Gastrocnemius medialis (tissue), 4 donors: ENCODE measurements around the gene SGCD. TPM values are rescaled to one million over a fixed set of nuclear protein-coding genes. Genes with fewer than 3 reads are reported as not detected.
A peak's percentile ranks its signal among the peaks of the same experiment; 100 is the strongest.

Experiments used
- ATAC-seq, 2 donors: fragments of 150-250 bp; one replicate each; pipeline ENCODE4 v1.9.1; 2016
- DNase-seq, 2 donors: peaks; one replicate each; pipeline ENCODE4 v3.0.0-alpha.2; 2019
- H3K27ac ChIP-seq, 4 donors: fragments of 200-600 bp; sonication (generic); 1 replicate in 1 of 4; 2 replicates in 3 of 4; pipeline ENCODE4 v1.5.1; 2016 to 2018; ENCODE audit warnings: mild to moderate bottlenecking in 2 of 4, moderate library complexity in 1 of 4
- H3K27me3 ChIP-seq, 3 donors: fragments of 200-600 bp; sonication (generic) in 2 of 3; 1 replicate in 1 of 3; 2 replicates in 2 of 3; pipeline versions ENCODE4 v1.5.1 to v1.6.0; 2016 to 2019; ENCODE audit warnings: mild to moderate bottlenecking in 1 of 3, moderate library complexity in 1 of 3
- H3K36me3 ChIP-seq, 2 donors: fragments of 200-600 bp; sonication (generic) in 1 of 2; one replicate each; pipeline ENCODE4 v1.5.1; 2017 to 2018
- H3K4me1 ChIP-seq, 2 donors: fragments of 200-600 bp; sonication (generic) in 1 of 2; one replicate each; pipeline ENCODE4 v1.5.1; 2016 to 2017; ENCODE audit warnings: mild to moderate bottlenecking in 2 of 2
- H3K4me3 ChIP-seq, 4 donors: fragments of 200-600 bp; sonication (generic) in 3 of 4; 1 replicate in 1 of 4; 2 replicates in 3 of 4; pipeline ENCODE4 v1.5.1; 2016 to 2019; ENCODE audit warnings: mild to moderate bottlenecking in 2 of 4
- H3K9me3 ChIP-seq, 3 donors: fragments of 200-600 bp; sonication (generic) in 2 of 3; 1 replicate in 1 of 3; 2 replicates in 2 of 3; pipeline ENCODE4 v1.5.1; 2016 to 2019
- POLR2A ChIP-seq, 2 donors: fragments of 450-650 bp; IDR thresholded peaks; one replicate each; pipeline ENCODE4 v1.6.1; 2017; ENCODE audit warnings: antibody characterized with exemption in 2 of 2, mild to moderate bottlenecking in 2 of 2, moderate library complexity in 2 of 2
- in situ Hi-C, 4 donors: fragments of 200-750 bp; cut with MboI; loops; one replicate each; pipeline versions ENCODE4 v1.15.0 to v1.8.0; 2017; ENCODE audit warnings: low sequenced_read_pairs in 4 of 4
- intact Hi-C: fragments of 100-400 bp; cut with DNase I; formaldehyde crosslinking; loops from one replicate; pipeline ENCODE4 v1.15.1; 2023; ENCODE audit warnings: low total_unique reads
- total RNA-seq, 4 donors: library from RNA; depleted of rRNA; stranded (reverse); fragments of >200 nt; gene quantifications; one replicate each; pipeline versions ENCODE4 v1.1.0 to v1.2.3, GENCODE V29; 2016
- TF ChIP-seq, protein P1 (sequence below), 5 experiments: fragments of 450-650 bp in 3 of 5; fragments of 200-600 bp in 2 of 5; sonication (generic) in 2 of 5; IDR thresholded peaks in 4 of 5; conservative IDR thresholded peaks in 1 of 5; 1 replicate in 4 of 5; 2 replicates in 1 of 5; pipeline ENCODE4 v1.5.1; 2016 to 2019; ENCODE audit warnings: antibody characterized with exemption in 5 of 5, mild to moderate bottlenecking in 3 of 5, moderate library complexity in 3 of 5

The SGCD gene
- total RNA-seq, 4 donors from 2014 or later: 8.2 to 53.5 (median 35.8) TPM

DNA sequence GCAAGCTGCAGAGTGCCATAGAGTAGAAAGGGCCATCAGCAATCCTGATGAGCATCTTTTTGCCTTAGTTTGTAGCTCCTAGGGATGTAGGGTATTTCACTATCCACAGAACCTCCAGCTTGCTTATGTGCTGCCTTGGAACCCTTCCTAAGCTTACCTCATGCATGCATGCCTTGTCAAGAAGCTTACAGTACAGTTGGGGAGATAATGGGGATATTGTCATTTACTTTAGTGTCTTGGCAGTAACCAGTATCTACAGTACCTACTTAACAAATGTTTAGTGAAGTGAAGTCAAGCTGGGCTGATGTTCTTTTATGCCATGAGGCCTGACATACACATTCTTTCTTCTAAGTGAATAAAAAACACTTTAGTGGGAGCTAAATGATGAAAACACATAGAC, 358.5 kb downstream of the SGCD start:
- intact Hi-C loops (no loop called here), in situ Hi-C loops (no loop called here)
- no peak for ATAC-seq
- TF ChIP-seq, protein P1, sequence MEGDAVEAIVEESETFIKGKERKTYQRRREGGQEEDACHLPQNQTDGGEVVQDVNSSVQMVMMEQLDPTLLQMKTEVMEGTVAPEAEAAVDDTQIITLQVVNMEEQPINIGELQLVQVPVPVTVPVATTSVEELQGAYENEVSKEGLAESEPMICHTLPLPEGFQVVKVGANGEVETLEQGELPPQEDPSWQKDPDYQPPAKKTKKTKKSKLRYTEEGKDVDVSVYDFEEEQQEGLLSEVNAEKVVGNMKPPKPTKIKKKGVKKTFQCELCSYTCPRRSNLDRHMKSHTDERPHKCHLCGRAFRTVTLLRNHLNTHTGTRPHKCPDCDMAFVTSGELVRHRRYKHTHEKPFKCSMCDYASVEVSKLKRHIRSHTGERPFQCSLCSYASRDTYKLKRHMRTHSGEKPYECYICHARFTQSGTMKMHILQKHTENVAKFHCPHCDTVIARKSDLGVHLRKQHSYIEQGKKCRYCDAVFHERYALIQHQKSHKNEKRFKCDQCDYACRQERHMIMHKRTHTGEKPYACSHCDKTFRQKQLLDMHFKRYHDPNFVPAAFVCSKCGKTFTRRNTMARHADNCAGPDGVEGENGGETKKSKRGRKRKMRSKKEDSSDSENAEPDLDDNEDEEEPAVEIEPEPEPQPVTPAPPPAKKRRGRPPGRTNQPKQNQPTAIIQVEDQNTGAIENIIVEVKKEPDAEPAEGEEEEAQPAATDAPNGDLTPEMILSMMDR (IDR thresholded peaks at IDR 0.05 in 4 of 5, conservative IDR thresholded peaks at IDR 0.05 in 1 of 5): no peak
- no peak for TF ChIP-seq POLR2A (IDR thresholded peaks at IDR 0.05)
- H3K4me1 ChIP-seq: peaks cover 24 to 30% of the 10 kb centered on the region in 2 donors
- H3K27me3 ChIP-seq: no peaks in the 10 kb centered on the region
- no peaks in the 10 kb centered on the region for H3K36me3 ChIP-seq
- no peaks in the 10 kb centered on the region for H3K9me3 ChIP-seq
- H3K4me3 ChIP-seq: no peak overlapping the region
- no peak overlapping the region for H3K27ac ChIP-seq
- DNase-seq: no peak

DNA sequence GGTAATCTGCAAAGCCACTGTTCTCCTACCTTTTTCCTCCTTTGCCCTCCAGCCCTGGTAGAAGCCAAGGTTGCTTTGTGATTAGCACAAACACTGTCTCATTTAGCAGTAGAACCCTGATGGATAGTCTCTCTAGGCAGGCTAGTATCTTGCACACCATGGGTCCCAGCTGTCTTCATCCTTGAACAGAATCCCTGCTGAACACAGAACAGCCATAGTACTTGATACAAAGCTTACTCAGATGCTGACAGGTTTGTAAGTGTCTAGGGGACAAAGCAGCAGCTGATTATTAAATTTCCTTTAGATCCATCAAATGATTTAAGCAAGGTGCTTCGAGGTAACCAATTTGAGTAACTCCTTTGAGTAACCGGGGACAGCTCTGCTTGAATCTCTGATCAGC, 359.4 kb downstream of the SGCD start:
- no peak overlapping the region for H3K27ac ChIP-seq
- H3K4me3 ChIP-seq: no peak overlapping the region
- in situ Hi-C loops (no loop called here), intact Hi-C loops (no loop called here)
- no peaks in the 10 kb centered on the region for H3K36me3 ChIP-seq
- DNase-seq (no peak), ATAC-seq (no peak)
- peaks cover 21 to 24% of the 10 kb centered on the region in 2 donors for H3K4me1 ChIP-seq
- no peaks in the 10 kb centered on the region for H3K9me3 ChIP-seq
- no peak for TF ChIP-seq POLR2A (IDR thresholded peaks at IDR 0.05)
- TF ChIP-seq, protein P1 (IDR thresholded peaks at IDR 0.05 in 4 of 5, conservative IDR thresholded peaks at IDR 0.05 in 1 of 5): no peak
- H3K27me3 ChIP-seq: no peaks in the 10 kb centered on the region

DNA sequence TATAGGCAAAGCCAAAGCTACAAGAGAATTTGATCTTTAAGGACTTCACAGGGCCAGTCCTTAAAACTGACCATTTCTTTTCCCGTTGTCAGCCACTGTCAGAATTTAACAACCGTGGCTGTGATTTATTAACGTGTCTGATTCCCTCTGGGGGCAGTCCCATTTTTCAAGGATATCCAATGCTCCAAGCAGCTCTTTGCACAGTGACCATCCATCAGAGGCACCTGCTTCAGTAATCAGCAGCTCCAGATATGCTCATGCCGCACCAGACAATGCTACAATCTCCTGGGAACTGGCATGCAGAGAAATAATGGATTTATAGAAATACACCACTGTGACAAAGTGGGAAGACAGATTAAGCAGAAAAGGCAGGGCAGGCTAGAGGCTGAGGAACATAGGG, 359.8 kb downstream of the SGCD start:
- H3K36me3 ChIP-seq: no peaks in the 10 kb centered on the region
- no peak overlapping the region for H3K4me3 ChIP-seq
- ATAC-seq: peak in 1 of 2 donors; percentile 74
- no peak for DNase-seq
- no peak overlapping the region for H3K27ac ChIP-seq
- no peaks in the 10 kb centered on the region for H3K27me3 ChIP-seq
- in situ Hi-C loops: no loop called here
- no peak for TF ChIP-seq POLR2A (IDR thresholded peaks at IDR 0.05)
- TF ChIP-seq, protein P1 (IDR thresholded peaks at IDR 0.05 in 4 of 5, conservative IDR thresholded peaks at IDR 0.05 in 1 of 5): no peak
- H3K9me3 ChIP-seq: no peaks in the 10 kb centered on the region
- peaks cover 20 to 24% of the 10 kb centered on the region in 2 donors for H3K4me1 ChIP-seq
- intact Hi-C loops: no loop called here

DNA sequence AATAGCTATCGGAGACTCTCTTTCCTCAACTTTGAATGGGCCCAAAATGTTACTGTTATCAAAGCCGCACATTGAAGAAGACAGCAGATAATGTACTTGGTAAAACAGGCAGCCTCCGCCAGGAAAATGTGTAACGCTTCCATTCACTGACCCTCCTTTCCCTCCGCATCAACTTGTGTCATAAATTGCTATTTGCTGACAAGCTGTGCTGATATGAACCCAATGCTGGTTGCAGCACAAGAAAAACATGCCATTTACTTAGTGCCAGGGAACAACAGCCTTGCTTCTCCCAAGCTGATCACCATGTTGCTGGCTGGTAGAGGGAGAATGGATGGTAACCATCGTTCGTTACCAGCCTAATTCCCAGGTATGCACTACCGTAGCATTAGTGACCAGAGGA, 360.6 kb downstream of the SGCD start:
- intact Hi-C loops: no loop called here
- DNase-seq (no peak), ATAC-seq (no peak)
- H3K4me3 ChIP-seq: no peak overlapping the region
- in situ Hi-C loops: no loop called here
- H3K27me3 ChIP-seq: no peaks in the 10 kb centered on the region
- no peaks in the 10 kb centered on the region for H3K9me3 ChIP-seq
- no peak overlapping the region for H3K27ac ChIP-seq
- no peaks in the 10 kb centered on the region for H3K36me3 ChIP-seq
- peaks cover 20 to 24% of the 10 kb centered on the region in 2 donors for H3K4me1 ChIP-seq
- TF ChIP-seq, protein P1 (IDR thresholded peaks at IDR 0.05 in 4 of 5, conservative IDR thresholded peaks at IDR 0.05 in 1 of 5): no peak
- no peak for TF ChIP-seq POLR2A (IDR thresholded peaks at IDR 0.05)

DNA sequence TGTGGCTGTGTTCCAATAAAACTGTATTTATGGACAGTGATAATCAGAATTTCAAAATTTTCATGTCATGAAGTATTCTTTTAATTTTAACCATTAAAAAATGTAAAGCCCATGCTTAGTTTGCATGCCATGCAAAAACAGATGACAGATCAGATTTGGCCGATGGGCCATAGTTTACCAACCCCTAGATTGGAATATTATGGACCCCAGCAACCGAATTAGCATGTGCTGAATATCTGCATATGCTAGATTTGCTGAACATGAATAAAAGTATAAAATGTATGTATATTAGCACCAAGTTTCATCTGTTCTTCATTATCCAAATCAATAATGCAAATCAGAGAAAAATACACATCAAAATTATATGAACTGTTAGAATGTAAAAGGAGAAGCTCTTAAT, 364.6 kb downstream of the SGCD start:
- TF ChIP-seq, protein P1 (IDR thresholded peaks at IDR 0.05 in 4 of 5, conservative IDR thresholded peaks at IDR 0.05 in 1 of 5): no peak
- TF ChIP-seq POLR2A (IDR thresholded peaks at IDR 0.05): no peak
- intact Hi-C loops: no loop called here
- ATAC-seq (no peak), DNase-seq (no peak)
- in situ Hi-C loops: no loop called here
- Histone ChIP-seq H3K36me3 (no peaks in the 10 kb centered on the region), H3K27me3 (no peaks in the 10 kb centered on the region), H3K27ac (no peak overlapping the region), H3K4me3 (no peak overlapping the region), H3K4me1 (peaks cover 12 to 20% of the 10 kb centered on the region in 2 donors), H3K9me3 (no peaks in the 10 kb centered on the region)
